T47D (cell line): ENCODE results near the gene CRACR2B.

Experiments
- DNase-seq, 2 experiments: peaks; one replicate each; pipeline versions ENCODE4 v3.0.0 to v3.0.0-alpha.2; 2011 to 2012; ENCODE audit warnings: low read depth in 1 of 2, low spot score in 1 of 2
- JUND ChIP-seq: IDR thresholded peaks from 2 replicates; pipeline ENCODE4 v1.6.1; 2012; ENCODE audit warnings: low read depth
- in situ Hi-C: cut with HindIII; loops from 2 replicates; pipeline ENCODE4 v1.10.0; 2016; ENCODE audit warnings: low sequenced_read_pairs, low pct_unique_long_range_greater_than_20kb

The CRACR2B gene

DNA sequence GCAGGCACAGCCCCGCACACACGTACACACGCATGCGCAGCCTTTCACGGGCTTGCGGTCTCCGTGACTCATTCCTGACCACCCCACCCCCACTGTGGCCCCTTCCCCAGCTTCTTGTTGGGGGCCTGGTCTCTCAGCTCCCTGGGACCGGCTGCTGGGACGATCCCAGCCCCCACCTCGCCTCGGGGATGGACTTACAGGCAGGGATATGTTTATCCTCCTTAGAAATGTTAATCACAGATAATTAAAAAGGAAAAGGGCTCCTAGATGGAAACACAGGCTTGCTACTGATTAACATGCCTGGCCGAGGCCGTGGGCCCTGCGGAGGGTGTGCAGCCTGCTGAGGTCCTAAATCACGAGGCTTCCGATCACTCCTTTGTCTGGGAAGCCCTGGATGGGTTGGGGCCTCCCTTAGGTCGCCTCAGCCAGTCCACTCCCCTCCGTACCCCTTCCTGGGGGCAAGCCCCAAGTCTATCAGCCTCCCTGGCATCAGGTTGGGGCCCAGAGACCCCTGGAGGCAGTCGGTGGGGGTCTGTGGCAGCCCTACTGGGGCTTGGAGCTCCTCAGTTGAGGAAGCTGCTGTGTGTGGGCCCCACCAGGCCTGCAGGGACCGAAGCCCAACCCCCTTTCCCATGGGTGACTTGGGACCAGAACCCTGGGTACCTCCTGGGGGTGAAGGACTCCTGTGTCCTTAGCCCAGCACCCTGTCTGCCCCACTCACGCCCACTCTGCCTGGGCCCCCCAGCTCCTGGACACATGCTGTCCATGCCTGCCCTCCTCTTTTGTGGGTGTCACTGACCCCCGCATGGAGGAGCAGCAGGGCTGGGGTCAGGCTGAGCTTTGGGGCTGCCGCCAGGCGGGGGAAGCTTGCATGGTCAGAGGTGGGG, 35.5 kb downstream of the CRACR2B start:
- TF ChIP-seq JUND = no peak
- in situ Hi-C loops = no loop called here
- DNase-seq = no peak

DNA sequence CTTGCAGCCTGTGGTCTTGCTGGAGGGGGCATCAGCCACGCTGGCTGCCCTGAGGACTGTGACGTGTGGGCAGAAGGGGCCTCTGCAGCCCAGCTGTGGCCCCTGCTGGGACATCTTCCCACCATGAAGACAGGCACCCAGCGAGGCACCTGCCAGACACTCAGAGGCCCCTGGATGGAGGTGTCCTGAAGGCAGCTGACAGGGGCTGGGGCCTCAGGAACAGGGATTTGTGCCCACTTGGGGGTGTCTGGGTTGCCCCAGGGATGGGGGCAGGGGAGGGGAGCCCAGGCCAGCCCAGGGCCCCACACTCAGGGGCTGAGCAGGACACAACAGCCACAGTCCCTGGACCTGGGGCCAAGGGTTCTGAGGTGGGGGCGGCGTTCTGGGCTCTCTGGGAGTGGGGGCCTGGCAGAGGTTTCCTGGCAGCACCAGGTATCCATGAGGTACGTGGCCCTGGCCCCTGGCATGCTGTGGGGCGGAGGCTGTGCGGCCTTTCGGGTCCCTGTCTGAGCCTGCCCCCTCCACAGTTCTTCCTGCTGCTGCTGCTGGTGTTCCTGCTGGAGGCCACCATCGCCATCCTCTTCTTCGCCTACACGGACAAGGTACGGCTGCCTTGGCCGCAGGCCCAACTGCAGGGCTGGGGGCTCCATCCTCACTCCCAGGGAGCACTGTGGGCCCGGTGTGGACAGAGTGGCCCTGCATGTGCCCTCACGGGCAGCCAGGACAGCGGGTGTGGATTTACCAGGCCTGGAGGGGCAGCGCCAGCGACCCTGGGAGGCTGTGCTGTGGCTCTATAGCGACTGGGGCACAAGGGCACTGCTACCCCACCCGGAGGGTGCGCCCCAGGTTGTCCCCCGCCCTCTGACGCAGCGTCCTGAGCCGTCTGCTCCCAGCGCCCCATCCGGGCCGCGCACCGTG, 36.5 kb downstream of the CRACR2B start:
- in situ Hi-C loops = no loop called here
- no peak for DNase-seq
- TF ChIP-seq JUND = no peak

DNA sequence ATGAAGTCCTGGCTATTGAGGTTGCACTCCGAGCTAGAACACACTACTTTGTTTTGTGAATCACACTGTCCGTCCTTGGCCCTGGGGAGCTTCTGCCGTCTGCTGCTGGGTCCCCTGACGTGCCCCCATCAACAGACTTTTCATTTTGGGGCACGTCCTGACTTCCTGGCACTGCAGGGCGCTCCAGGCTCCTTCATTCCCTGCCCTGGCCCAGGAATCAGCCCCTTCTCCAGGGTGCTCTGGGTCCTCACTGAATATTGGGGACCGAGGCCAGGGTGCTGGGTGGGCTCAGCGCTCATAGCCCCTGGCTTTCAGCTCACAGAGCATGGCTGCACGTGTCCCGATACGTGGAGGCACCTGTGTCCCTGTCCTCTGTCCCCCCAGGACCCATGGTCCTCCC, 37.2 kb downstream of the CRACR2B start:
- no peak for DNase-seq
- TF ChIP-seq JUND = no peak
- in situ Hi-C loops = no loop called here

DNA sequence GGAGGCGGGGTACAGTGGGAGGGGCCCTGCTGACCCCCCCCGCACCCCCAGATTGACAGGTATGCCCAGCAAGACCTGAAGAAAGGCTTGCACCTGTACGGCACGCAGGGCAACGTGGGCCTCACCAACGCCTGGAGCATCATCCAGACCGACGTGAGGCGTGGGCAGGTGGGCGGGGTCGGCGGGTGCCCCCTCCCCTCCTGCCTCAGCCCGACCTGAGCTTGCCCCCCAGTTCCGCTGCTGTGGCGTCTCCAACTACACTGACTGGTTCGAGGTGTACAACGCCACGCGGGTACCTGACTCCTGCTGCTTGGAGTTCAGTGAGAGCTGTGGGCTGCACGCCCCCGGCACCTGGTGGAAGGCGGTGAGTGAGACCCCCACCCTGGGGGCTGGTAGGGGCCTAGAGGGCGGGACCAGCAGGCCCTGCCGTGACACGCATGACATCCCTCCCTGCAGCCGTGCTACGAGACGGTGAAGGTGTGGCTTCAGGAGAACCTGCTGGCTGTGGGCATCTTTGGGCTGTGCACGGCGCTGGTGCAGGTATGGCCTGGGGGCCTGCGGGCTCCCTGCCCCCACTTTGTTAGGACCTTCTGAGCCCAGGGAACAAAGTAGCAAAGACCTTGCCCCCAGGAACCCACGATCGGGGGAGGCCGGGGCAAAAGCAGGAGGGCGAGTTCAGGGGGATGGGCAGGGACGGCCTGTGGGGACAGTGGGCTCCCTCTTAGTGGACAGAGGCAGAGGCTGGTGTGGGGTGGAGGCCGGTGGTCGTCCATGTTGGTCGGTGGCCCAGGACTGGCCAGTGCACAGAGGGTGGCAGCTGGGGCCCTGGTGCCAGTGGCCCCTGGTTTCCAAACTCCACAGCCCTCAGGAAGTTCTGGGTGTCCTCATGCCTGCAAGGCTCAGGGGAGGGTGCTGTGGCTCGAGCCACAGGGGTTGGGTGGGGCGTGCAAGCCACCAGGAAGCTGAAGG, 38.0 kb downstream of the CRACR2B start:
- DNase-seq = no peak
- in situ Hi-C loops = no loop called here
- no peak for TF ChIP-seq JUND

DNA sequence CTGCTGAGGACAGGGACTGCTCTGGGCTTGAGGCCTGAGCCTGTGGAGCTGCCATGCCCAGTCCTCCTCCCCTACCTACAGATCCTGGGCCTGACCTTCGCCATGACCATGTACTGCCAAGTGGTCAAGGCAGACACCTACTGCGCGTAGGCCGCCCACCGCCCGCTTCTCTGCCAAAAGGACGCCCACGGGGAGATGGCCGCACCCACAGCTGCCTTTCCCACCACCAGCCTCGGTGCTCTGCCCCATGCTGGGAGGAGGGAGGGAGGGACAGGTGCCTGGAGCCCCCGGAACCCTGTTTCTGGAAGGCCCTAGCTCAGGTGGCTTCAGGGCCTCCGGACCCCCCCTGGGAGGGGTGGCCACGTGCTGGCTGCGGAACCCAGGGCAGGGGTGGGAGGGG, 38.8 kb downstream of the CRACR2B start:
- DNase-seq = no peak
- no peak for TF ChIP-seq JUND
- in situ Hi-C loops = no loop called here

DNA sequence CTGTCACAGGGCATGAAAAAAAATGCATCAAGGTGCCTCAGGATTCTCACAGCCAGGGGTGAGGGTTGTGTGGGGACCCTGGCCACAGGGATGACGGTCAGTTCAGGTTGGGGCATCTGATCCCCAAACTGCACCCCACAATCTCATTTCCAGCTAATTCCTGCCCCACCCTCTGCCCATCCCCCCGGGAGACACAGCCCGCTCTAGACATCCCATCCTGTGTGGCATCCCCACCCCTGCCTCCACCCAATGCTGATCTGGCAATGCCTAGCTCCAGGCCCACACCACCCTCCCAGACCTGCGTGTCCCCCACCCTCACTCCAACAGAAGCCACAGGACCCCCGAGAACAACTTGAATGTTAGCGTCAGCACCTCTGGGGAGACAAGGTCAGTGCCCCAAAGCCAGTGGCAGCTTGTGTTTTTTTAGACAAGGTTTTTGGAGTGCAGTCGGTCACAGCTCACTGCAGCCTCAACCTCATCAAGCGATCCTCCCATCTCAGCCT, 40.2 kb downstream of the CRACR2B start:
- TF ChIP-seq JUND = no peak
- in situ Hi-C loops = no loop called here
- no peak for DNase-seq

DNA sequence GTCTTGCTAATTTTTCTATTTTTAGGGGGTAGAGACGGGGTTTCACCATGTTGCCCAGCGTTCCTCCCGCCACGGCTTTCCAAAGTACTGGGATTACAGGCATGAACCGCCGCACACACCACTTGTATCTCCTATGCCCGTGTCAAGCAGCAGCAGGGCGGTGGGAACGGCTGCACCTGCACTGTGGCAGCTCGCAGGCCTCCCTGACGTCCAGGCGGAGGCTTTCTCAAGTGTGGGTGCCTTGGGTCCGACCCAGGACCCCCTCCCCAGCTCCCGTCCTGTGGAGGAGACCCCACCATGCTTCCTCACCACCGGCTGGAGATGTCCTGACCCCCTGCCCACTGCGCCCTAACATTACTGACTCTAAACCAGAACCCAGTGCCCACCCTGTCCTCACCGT, 40.7 kb downstream of the CRACR2B start:
- in situ Hi-C loops = no loop called here
- DNase-seq = no peak
- no peak for TF ChIP-seq JUND

DNA sequence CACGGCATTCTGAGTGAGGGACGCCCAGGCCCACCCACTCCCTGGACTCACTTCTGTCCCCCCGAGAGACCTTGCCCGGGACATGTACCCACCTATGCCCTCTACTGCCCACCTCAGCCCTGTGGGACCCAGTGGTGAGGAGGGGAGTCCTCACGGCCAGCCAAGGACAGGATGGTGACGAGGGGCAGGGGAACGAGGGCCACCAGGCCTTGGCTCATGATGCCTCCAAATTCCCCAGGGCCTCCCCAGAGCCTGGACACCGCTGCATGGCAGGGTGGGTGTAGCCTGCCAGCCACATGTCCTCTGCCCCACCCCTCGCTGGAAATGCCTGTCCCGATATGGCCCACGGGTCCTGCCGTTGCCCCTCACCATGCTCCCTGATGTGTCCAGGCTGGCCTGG, 41.1 kb downstream of the CRACR2B start:
- TF ChIP-seq JUND = no peak
- DNase-seq = no peak
- in situ Hi-C loops = no loop called here

DNA sequence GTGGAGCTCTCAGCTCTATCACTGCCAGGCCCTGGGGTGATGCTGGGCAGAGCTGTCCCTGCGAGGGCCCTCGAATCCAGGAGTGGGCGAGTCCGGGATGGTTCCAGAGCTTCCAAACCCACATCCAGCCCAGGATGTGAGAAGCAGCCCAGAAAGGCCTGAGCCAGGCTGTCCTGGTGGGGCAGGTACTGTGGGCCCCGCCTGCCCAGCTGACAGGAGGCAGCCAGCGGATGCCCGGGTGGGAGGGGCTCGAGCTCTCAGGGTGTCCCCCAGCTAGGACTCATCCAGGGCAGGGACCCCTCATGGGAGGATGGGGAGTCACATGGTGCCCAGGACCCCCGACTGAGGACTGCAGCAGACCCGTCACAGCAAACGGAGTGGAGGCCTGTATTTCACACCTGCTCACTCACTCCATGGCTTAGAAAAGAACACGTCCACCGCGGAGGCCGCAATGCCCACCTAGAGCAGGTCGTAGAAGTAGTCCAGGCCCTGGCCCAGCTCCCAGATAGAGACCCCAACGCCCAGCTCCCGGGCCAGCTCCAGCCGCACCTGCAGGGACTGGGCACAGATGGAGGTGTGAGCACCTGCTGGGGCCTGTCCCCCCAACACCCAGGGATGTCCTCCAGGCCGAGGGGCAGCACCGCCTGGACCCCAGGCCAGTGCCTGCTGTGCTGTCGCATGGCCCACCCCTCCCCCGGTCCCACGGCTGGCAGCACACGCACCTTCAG, 41.8 kb downstream of the CRACR2B start:
- DNase-seq = no peak
- TF ChIP-seq JUND = no peak
- in situ Hi-C loops = no loop called here

DNA sequence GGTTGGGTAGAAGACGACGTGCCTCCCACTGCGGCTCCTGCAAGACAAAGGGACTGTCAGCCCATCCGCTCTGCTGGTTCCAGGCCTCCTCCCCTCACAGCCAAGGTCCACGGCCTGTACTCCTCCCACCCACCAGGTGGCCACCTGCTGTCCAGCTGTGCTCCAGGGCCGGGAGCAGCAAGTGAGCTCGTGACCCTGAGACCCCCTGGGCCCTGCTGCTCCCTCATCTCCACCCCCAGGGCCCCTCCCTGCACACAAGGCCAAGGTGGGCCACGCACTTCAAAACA, 42.4 kb downstream of the CRACR2B start:
- in situ Hi-C loops = no loop called here
- TF ChIP-seq JUND = no peak
- DNase-seq = no peak

DNA sequence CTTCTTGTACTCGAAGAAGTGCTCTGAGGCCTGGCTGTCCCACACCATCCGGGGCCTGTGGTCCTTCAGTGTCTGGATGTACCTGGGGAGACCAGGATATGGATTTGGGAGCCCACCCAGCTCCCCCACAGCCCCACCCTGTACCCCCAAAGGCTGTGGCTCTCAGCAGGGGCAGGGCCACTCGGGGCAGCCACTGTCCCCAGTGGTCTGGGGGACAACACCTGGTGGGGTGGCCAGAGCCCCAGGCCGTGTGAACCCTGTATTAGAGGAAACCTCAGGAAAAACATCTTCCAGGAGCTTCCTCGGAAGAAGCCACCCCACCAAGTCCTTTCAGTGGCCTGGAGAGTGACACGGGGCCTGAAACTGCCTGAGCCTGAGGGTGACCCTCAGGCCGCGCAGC, 42.7 kb downstream of the CRACR2B start:
- in situ Hi-C loops = no loop called here
- TF ChIP-seq JUND = no peak
- no peak for DNase-seq
